ENCODE data around the gene TXNDC2.

DNA sequence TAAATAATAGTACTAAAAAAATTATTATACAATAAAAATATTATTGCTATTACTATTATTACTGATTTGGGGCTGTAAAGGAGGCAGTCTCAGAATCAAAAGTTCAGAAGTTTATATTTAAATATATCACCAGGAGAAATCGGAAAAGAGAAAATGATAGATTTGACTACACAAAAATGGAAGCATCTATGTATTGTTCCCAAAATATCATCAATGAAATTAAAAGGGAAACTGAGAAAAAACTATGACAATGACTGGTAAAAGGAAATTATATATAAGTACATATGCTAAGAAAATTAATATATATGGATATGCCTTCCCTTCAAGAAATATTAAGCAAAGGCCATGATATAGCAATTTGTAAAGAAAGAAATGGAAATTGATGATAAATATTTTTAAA is 7.7 kb upstream of the TXNDC2 start:
- TF ChIP-seq, protein P1, sequence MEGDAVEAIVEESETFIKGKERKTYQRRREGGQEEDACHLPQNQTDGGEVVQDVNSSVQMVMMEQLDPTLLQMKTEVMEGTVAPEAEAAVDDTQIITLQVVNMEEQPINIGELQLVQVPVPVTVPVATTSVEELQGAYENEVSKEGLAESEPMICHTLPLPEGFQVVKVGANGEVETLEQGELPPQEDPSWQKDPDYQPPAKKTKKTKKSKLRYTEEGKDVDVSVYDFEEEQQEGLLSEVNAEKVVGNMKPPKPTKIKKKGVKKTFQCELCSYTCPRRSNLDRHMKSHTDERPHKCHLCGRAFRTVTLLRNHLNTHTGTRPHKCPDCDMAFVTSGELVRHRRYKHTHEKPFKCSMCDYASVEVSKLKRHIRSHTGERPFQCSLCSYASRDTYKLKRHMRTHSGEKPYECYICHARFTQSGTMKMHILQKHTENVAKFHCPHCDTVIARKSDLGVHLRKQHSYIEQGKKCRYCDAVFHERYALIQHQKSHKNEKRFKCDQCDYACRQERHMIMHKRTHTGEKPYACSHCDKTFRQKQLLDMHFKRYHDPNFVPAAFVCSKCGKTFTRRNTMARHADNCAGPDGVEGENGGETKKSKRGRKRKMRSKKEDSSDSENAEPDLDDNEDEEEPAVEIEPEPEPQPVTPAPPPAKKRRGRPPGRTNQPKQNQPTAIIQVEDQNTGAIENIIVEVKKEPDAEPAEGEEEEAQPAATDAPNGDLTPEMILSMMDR (IDR thresholded peaks at IDR 0.05) = no peak
- no peak for TF ChIP-seq EZH2phosphoT487 (IDR thresholded peaks at IDR 0.05)

Measured in neural progenitor cell (in vitro differentiated cells).